Epithelial cell of proximal tubule (primary cell): ENCODE measurements around the gene FIBP. TPM values are rescaled to one million over a fixed set of nuclear protein-coding genes. Genes with fewer than 3 reads are reported as not detected.
"Not testable (repeated sequence)": the region's sequence is repeated elsewhere in the genome, so short reads cannot be mapped to it uniquely, and the experiment has no call there.

Source experiments
- DNase-seq: peaks from one replicate; pipeline ENCODE4 v3.0.0-alpha.2; 2011; ENCODE audit warnings: low read depth
- H3K4me3 ChIP-seq: 2 replicates; pipeline ENCODE4 v1.5.1; 2011; ENCODE audit warnings: low read depth, mild to moderate bottlenecking, low read length
- total RNA-seq: library from RNA; depleted of rRNA; stranded (reverse); fragments of >200 nt; gene quantifications from 2 replicates; pipeline ENCODE4 v1.2.3, GENCODE V29; 2015
- TF ChIP-seq, protein P1 (sequence below): conservative IDR thresholded peaks from 2 replicates; pipeline ENCODE4 v1.5.1; 2012; ENCODE audit warnings: low read depth, mild to moderate bottlenecking, low read length

Gene FIBP
- total RNA-seq, 1 donor from 2014 or later: 85.3 TPM

GRCh38 chr11:65896034-65896999 lies 8.0 kb upstream of the FIBP start:
- TF ChIP-seq, protein P1, sequence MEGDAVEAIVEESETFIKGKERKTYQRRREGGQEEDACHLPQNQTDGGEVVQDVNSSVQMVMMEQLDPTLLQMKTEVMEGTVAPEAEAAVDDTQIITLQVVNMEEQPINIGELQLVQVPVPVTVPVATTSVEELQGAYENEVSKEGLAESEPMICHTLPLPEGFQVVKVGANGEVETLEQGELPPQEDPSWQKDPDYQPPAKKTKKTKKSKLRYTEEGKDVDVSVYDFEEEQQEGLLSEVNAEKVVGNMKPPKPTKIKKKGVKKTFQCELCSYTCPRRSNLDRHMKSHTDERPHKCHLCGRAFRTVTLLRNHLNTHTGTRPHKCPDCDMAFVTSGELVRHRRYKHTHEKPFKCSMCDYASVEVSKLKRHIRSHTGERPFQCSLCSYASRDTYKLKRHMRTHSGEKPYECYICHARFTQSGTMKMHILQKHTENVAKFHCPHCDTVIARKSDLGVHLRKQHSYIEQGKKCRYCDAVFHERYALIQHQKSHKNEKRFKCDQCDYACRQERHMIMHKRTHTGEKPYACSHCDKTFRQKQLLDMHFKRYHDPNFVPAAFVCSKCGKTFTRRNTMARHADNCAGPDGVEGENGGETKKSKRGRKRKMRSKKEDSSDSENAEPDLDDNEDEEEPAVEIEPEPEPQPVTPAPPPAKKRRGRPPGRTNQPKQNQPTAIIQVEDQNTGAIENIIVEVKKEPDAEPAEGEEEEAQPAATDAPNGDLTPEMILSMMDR: no peak
- DNase-seq: no peak
- H3K4me3 ChIP-seq: no peak overlapping the region

GRCh38 chr11:65895482-65895981 lies 7.3 kb upstream of the FIBP start:
- TF ChIP-seq, protein P1: no peak
- no peak overlapping the region for H3K4me3 ChIP-seq
- no peak for DNase-seq

GRCh38 chr11:65894034-65894591 lies 5.8 kb upstream of the FIBP start:
- TF ChIP-seq, protein P1: no peak
- H3K4me3 ChIP-seq: no peak overlapping the region
- no peak for DNase-seq

DNA sequence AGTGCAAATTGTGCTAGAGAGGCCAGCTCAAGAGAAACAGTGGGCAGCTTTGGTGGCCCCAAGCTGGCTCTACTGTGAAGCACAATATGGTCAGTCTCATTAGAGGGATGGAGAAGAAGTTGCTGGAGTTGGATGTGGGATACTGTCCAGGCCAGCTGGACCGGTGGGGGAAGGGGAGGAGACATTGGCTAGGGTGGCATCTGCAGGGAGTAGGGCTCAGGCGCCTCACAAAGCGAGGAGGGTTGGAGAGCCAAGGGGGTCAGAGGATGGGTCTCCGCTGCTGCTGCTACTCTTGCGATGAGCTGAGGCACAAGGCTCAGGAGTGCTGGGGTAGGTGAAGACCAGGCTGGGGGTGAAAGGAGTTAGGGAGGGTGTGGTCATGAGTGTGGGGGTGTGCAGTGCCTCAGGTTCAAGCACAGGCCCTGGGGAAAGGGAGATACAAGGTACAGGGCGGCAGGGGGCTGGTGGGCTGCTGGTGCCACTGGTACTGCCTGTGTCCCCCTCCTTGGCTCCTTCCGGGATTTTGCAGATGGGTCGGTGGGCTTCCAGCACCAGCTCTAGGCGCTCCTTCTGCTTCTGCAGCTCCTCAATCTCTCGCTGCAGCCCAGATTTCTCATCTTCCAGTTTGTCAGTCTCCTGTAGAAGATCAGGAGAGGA lies 4.5 kb upstream of the FIBP start:
- H3K4me3 ChIP-seq: no peak overlapping the region
- no peak for DNase-seq
- TF ChIP-seq, protein P1: no peak

- not testable (repeated sequence) for DNase-seq
These were observed 3.9 kb upstream of the FIBP start for GRCh38 chr11:65892137-65892540.

DNA sequence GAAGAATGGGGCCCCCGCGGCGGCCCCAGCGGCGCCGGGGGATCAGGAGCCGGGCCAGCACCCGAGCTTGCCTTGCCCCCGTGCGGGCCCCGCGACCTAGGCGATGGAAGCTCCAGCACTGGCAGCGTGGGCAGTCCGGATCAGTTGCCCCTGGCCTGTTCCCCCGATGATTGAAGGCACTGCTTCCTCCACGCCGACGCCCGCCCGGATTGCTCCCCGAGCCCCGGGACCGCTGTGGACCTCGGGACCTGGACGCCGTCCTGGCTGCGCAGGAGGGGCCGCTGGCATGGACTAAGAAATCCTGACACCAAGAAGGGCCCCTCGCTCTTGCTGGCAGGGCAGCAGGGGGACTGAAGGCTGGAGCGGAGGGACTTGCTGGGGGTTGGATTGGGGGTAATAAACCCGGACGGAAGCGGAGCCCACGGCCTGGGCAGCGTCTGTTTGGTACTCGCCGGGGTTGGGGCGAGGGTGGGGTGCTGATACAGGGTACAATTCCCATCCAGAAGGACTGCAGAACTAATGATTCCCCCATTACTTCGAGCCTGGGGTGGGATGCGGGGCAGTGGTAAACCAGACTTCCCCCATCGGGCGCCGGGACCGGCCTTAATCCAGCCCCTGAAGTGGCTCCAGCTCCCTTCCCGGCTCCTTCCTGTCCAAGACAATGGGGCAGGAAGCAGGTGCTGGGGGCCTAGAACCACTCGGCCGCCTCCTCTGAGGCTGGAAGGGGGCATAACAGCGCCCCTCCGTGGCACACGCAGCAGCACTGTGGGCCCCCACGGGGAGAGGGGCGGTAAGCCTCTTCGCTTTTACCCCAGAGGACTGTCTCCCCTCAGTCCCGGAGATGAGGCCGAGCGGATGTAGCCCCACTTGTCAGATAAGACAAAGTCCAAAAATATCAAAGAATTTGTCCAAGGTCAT lies 3.2 kb upstream of the FIBP start:
- peak overlapping the region; percentile 58 for H3K4me3 ChIP-seq
- no peak for DNase-seq
- TF ChIP-seq, protein P1: no peak

More at GRCh38 chr11:65892137-65892540, 3.9 kb upstream of the FIBP start:
- peak overlapping the region; percentile 58 for H3K4me3 ChIP-seq
